GM12873 (cell line): ENCODE results near the gene PLSCR4.
A peak's percentile ranks its signal among the peaks of the same experiment; 100 is the strongest.

Experiments
- CTCF ChIP-seq: IDR thresholded peaks from 2 replicates; pipeline ENCODE4 v1.5.1; 2012; ENCODE audit warnings: low read depth, mild to moderate bottlenecking, moderate library complexity, low read length, control low read depth; ENCODE audit not compliant: insufficient read depth; ENCODE audit errors: missing control alignments

PLSCR4 gene

GRCh38 chr3:146162561-146162960, 88.3 kb downstream of the PLSCR4 start:
- TF ChIP-seq CTCF, result no peak

GRCh38 chr3:146161663-146162002, 89.3 kb downstream of the PLSCR4 start:
- no peak for TF ChIP-seq CTCF

GRCh38 chr3:146160964-146161662, 89.8 kb downstream of the PLSCR4 start, which contains the start of gene PLOD2:
Gene PLOD2, minus strand, starts transcription at chr3:146161184. Its CDS starts 195 bp downstream, at chr3:146160989.
- TF ChIP-seq CTCF, result no peak

GRCh38 chr3:146160321-146160963, 90.5 kb downstream of the PLSCR4 start:
- peak; percentile 18 for TF ChIP-seq CTCF

GRCh38 chr3:146159616-146160320, 91.1 kb downstream of the PLSCR4 start:
- no peak for TF ChIP-seq CTCF

GRCh38 chr3:146159037-146159436, 91.9 kb downstream of the PLSCR4 start:
- no peak for TF ChIP-seq CTCF

- TF ChIP-seq CTCF, result no peak
These were observed 93.4 kb downstream of the PLSCR4 start for GRCh38 chr3:146157325-146158060.
